Fibroblast of lung (primary cell): ENCODE data around the gene CYP2W1. TPM values are rescaled to one million over a fixed set of nuclear protein-coding genes. Genes with fewer than 3 reads are reported as not detected.

Source experiments
- DNase-seq, 2 donors: peaks; one replicate each; pipeline versions ENCODE4 v3.0.0 to v3.0.0-alpha.2; 2010; ENCODE audit warnings: low read depth in 2 of 2
- H2AFZ ChIP-seq: 2 replicates; pipeline ENCODE4 v1.5.1; 2012; ENCODE audit warnings: low read length, control low read depth, inconsistent platforms
- H3K27ac ChIP-seq: 2 replicates; pipeline ENCODE4 v1.5.1; 2011; ENCODE audit warnings: low read length, control low read depth; ENCODE audit not compliant: insufficient read depth
- H3K27me3 ChIP-seq: 2 replicates; pipeline ENCODE4 v1.5.1; 2011; ENCODE audit warnings: mild to moderate bottlenecking, low read length; ENCODE audit not compliant: control insufficient read depth, insufficient read depth
- H3K36me3 ChIP-seq: 2 replicates; pipeline ENCODE4 v1.5.1; 2011; ENCODE audit warnings: low read length; ENCODE audit not compliant: control insufficient read depth, insufficient read depth
- H3K4me1 ChIP-seq: 2 replicates; pipeline ENCODE4 v1.5.1; 2011; ENCODE audit warnings: low read length; ENCODE audit not compliant: control insufficient read depth, insufficient read depth; ENCODE audit errors: extremely low read depth
- H3K4me2 ChIP-seq: 2 replicates; pipeline ENCODE4 v1.5.1; 2011; ENCODE audit warnings: low read length, control low read depth; ENCODE audit not compliant: insufficient read depth; ENCODE audit errors: extremely low read depth
- H3K4me3 ChIP-seq, 4 experiments: fragments of 200-600 bp in 1 of 4; sonication (generic) in 1 of 4; replicated peaks in 1 of 4; 2 replicates each; pipeline ENCODE4 v1.5.1; 2011 to 2016; ENCODE audit warnings: low read length in 4 of 4, low read depth in 3 of 4, mild to moderate bottlenecking in 3 of 4, control low read depth in 2 of 4, inconsistent platforms in 1 of 4, mixed read lengths in 1 of 4; ENCODE audit not compliant: insufficient read depth in 1 of 4; ENCODE audit errors: control extremely low read depth in 1 of 4
- H3K79me2 ChIP-seq: 2 replicates; pipeline ENCODE4 v1.5.1; 2012; ENCODE audit warnings: mild to moderate bottlenecking, low read length, inconsistent platforms; ENCODE audit not compliant: control insufficient read depth, insufficient read depth
- H3K9ac ChIP-seq: 2 replicates; pipeline ENCODE4 v1.5.1; 2011; ENCODE audit warnings: mild to moderate bottlenecking, low read length, control low read depth; ENCODE audit not compliant: insufficient read depth
- H3K9me3 ChIP-seq: 2 replicates; pipeline ENCODE4 v1.5.1; 2012; ENCODE audit warnings: low read depth, low read length; ENCODE audit not compliant: control insufficient read depth, insufficient read depth
- H4K20me1 ChIP-seq: 2 replicates; pipeline ENCODE4 v1.5.1; 2011; ENCODE audit warnings: low read length; ENCODE audit not compliant: control insufficient read depth, insufficient read depth; ENCODE audit errors: extremely low read depth
- CTCF ChIP-seq, 2 donors: IDR thresholded peaks in 1 of 2; conservative IDR thresholded peaks in 1 of 2; 1 replicate in 1 of 2; 2 replicates in 1 of 2; pipeline ENCODE4 v1.5.1; 2011 to 2012; ENCODE audit warnings: low read length in 2 of 2, control low read depth in 1 of 2, inconsistent platforms in 1 of 2, low read depth in 1 of 2, mild to moderate bottlenecking in 1 of 2
- EZH2 ChIP-seq: IDR thresholded peaks from 2 replicates; pipeline ENCODE4 v1.5.1; 2012; ENCODE audit warnings: low read length, control low read depth, mild to moderate bottlenecking; ENCODE audit errors: missing control alignments
- polyA plus RNA-seq, 2 donors: library from polyadenylated mRNA; depleted of rRNA in 1 of 2; stranded (reverse) in 1 of 2; unstranded in 1 of 2; fragments of >200 nt; gene quantifications; 2 replicates each; pipeline ENCODE4 v1.2.1, GENCODE V29; 2011 to 2012; ENCODE audit warnings: missing spikeins in 1 of 2
- total RNA-seq: library from RNA; depleted of rRNA; stranded (reverse); fragments of >200 nt; gene quantifications from 2 replicates; pipeline ENCODE4 v1.2.1, GENCODE V29; 2014

The CYP2W1 gene
- total and polyA plus RNA-seq, 2 donors (not counting 1 experiment from before 2014, with no cell fraction given): not detected

DNA sequence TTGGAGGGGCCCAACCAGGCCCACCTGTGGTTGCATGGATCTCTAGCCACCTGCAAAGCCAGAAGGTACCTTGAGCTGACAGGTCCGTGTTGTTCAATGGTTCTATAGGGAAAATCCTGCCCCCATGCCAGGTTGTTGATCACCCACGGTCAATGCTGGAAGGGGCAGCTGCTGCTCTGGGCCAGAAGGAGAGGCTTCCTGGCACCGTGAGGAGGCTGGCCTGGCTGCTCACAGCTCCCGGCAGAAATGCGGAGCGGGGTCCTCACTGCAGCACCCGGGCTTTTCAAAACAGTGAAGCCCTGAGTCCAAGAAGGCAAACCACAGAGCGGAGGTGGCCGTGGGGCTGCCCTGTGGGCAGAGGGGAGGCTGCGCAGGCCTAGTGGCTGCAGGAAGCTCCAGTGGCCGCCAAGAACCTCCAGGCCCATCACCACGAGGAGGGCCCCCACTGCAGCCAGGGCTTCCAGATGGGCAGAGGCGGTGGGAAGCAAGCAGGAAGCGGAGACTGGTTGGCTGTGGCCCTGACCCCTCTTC is 36.3 kb downstream of the CYP2W1 start:
- H3K9me3 ChIP-seq: no peaks in the 10 kb centered on the region
- no peak overlapping the region for H3K27ac ChIP-seq
- H3K79me2 ChIP-seq: peaks cover 8% of the 10 kb centered on the region
- H3K4me3 ChIP-seq: no peak overlapping the region
- no peak overlapping the region for H3K9ac ChIP-seq
- H3K27me3 ChIP-seq: no peaks in the 10 kb centered on the region
- H2AFZ ChIP-seq: no peak overlapping the region
- no peaks in the 10 kb centered on the region for H4K20me1 ChIP-seq
- TF ChIP-seq EZH2 (no peak), CTCF (conservative IDR thresholded peaks at IDR 0.05 in 1 of 2, IDR thresholded peaks at IDR 0.05 in 1 of 2; ENCODE audit: low read depth in 1 of 2, low read length in 2 of 2) (no peak)
- H3K4me1 ChIP-seq: no peaks in the 10 kb centered on the region
- H3K36me3 ChIP-seq: peaks cover 2% of the 10 kb centered on the region
- no peak overlapping the region for H3K4me2 ChIP-seq
- DNase-seq: no peak

GRCh38 chr7:1019789-1020610 is 37.0 kb downstream of the CYP2W1 start:
- no peak overlapping the region for H3K4me2 ChIP-seq
- no peaks in the 10 kb centered on the region for H3K27me3 ChIP-seq
- TF ChIP-seq CTCF (conservative IDR thresholded peaks at IDR 0.05 in 1 of 2, IDR thresholded peaks at IDR 0.05 in 1 of 2; ENCODE audit: low read depth in 1 of 2, low read length in 2 of 2): no peak
- no peak for TF ChIP-seq EZH2
- H3K9ac ChIP-seq: no peak overlapping the region
- H2AFZ ChIP-seq: no peak overlapping the region
- no peak overlapping the region for H3K27ac ChIP-seq
- no peaks in the 10 kb centered on the region for H4K20me1 ChIP-seq
- peaks cover 8% of the 10 kb centered on the region for H3K79me2 ChIP-seq
- peaks cover 2% of the 10 kb centered on the region for H3K36me3 ChIP-seq
- no peak for DNase-seq
- H3K4me1 ChIP-seq: no peaks in the 10 kb centered on the region
- H3K9me3 ChIP-seq: no peaks in the 10 kb centered on the region
- H3K4me3 ChIP-seq: no peak overlapping the region

DNA sequence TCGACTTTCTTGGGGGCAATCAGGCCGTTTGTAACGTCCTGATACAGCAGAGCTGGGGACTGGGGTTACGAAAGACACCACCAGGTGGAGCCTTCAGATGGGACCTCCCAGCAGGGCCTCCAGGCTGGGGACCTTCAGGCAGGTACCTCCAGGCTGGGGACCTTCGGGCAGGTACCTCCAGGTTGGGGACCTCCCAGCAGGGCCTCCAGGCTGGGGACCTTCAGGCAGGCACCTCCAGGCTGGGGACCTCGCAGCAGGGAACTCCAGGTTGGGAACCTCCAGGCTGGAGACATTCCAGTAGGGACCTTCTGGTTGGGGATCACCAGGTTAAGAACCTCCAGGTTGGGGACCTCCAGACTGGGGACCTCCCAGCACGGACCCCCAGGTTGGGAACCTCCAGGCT is 37.9 kb downstream of the CYP2W1 start:
- no peaks in the 10 kb centered on the region for H3K4me1 ChIP-seq
- no peaks in the 10 kb centered on the region for H3K27me3 ChIP-seq
- no peak overlapping the region for H3K4me2 ChIP-seq
- peaks cover 16% of the 10 kb centered on the region for H3K79me2 ChIP-seq
- no peak overlapping the region for H2AFZ ChIP-seq
- no peaks in the 10 kb centered on the region for H4K20me1 ChIP-seq
- H3K36me3 ChIP-seq: peaks cover 2% of the 10 kb centered on the region
- H3K9me3 ChIP-seq: no peaks in the 10 kb centered on the region
- DNase-seq: no peak
- no peak overlapping the region for H3K27ac ChIP-seq
- no peak for TF ChIP-seq CTCF (conservative IDR thresholded peaks at IDR 0.05 in 1 of 2, IDR thresholded peaks at IDR 0.05 in 1 of 2; ENCODE audit: low read depth in 1 of 2, low read length in 2 of 2)
- TF ChIP-seq EZH2: no peak
- H3K9ac ChIP-seq: no peak overlapping the region
- no peak overlapping the region for H3K4me3 ChIP-seq
